B cell (primary cell): ENCODE data around the gene GPC5.

ENCODE experiments used
- EZH2 ChIP-seq: IDR thresholded peaks from 2 replicates; pipeline ENCODE4 v1.6.1; 2012; ENCODE audit warnings: borderline replicate concordance, low read depth, mild to moderate bottlenecking, moderate library complexity, low read length; ENCODE audit not compliant: insufficient read depth, poor library complexity, severe bottlenecking
- TF ChIP-seq, protein P1 (sequence below): fragments of 200-600 bp; IDR thresholded peaks from one replicate; pipeline ENCODE4 v1.8.0; 2022; ENCODE audit warnings: antibody characterized with exemption, mild to moderate bottlenecking

DNA sequence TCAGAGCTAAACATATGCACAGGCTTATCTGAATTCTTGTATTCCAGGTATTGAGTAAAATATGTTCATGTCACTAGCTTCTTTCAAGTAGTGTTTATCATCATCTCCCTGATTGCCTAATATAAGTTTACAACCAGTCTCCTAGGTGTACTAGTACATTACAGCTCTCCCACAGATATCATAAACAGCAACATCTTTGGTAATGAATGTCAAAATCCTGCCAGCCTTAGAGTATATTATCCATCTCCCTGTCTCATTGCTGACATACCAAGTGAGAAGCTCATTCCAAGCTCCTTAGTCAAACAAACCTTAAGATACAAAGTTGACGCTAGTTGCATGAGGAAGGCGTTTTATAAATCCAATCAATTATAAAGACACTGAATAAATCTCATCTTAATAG, 1139.0 kb downstream of the GPC5 start:
- TF ChIP-seq, protein P1, sequence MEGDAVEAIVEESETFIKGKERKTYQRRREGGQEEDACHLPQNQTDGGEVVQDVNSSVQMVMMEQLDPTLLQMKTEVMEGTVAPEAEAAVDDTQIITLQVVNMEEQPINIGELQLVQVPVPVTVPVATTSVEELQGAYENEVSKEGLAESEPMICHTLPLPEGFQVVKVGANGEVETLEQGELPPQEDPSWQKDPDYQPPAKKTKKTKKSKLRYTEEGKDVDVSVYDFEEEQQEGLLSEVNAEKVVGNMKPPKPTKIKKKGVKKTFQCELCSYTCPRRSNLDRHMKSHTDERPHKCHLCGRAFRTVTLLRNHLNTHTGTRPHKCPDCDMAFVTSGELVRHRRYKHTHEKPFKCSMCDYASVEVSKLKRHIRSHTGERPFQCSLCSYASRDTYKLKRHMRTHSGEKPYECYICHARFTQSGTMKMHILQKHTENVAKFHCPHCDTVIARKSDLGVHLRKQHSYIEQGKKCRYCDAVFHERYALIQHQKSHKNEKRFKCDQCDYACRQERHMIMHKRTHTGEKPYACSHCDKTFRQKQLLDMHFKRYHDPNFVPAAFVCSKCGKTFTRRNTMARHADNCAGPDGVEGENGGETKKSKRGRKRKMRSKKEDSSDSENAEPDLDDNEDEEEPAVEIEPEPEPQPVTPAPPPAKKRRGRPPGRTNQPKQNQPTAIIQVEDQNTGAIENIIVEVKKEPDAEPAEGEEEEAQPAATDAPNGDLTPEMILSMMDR: no peak
- no peak for TF ChIP-seq EZH2
